Cardiac fibroblast (primary cell): ENCODE results near the gene GLIS1.
A peak's percentile ranks its signal among the peaks of the same experiment; 100 is the strongest.

Experiments used
- DNase-seq, 2 donors: peaks; one replicate each; pipeline versions ENCODE4 v3.0.0 to v3.0.0-alpha.2; 2010; ENCODE audit warnings: low read depth in 2 of 2
- H3K4me3 ChIP-seq, 2 donors: replicated peaks in 1 of 2; 1 replicate in 1 of 2; 2 replicates in 1 of 2; pipeline ENCODE4 v1.5.1; 2011; ENCODE audit warnings: low read depth in 2 of 2, low read length in 2 of 2, mild to moderate bottlenecking in 2 of 2, moderate library complexity in 1 of 2
- CTCF ChIP-seq: IDR thresholded peaks from one replicate; pipeline ENCODE4 v1.5.1; 2011; ENCODE audit warnings: low read depth, mild to moderate bottlenecking, low read length, inconsistent platforms

The GLIS1 gene

DNA sequence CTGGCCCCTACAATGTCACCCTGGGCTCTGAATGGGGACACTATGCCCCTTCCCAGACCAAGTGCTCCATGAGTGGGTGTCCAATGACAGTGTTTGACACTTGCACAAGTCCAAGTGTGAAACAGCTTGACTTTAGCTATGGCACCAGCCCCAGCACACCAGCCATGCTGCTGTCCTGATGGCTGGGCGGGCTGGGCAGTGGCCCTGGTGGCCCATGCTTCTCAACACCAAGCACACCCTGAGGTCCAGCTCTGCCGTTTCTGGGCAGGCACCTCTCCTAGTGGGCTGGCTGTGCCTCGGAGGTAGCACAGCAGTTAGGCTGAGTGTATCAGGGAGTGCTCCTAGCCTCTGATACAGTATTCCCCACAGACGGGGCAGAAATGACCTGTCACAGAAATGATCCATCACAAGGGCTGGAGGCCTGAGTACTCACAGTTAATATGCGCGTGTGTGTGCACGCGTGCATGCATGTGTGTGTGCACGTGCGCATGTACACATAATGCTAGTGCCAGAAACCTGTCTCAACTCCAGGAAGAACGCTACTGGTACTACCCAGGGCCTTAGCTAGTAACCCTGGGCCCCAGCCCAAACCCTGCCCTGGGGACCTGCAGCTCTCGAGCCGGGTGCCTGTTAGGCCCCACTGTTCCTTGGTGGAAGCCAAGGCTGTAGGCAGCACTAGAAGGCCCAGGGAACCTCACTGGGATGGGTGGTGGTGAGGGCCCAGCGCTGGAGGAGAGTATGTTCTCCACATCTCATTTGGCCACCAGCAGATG lies 145.8 kb downstream of the GLIS1 start:
- no peak for DNase-seq
- no peak for TF ChIP-seq CTCF
- no peak overlapping the region for H3K4me3 ChIP-seq

DNA sequence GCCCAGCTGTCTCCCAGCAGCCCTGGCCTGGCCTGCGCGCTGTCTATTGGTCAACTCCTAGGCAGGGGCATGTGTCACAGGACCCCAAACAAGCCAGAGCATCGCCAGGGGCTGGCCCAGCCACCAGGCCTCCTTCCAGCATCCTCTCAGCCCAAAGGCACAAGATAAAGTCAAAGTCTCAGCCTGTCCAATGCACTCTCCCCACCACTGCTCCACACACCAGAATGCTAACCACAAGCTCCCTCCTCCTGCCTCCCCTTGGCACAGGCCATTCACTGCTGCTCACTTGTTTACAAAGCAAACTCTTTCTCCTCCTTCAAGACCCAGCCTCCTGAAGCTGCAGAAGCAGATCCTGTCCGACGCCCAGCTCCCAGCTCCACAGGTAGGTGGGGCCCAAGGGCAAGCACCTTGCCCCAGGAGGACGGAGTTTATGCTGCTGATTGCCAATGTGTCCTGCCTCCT lies 146.4 kb downstream of the GLIS1 start:
- DNase-seq, result peak; percentile 13 to 78
- no peak overlapping the region for H3K4me3 ChIP-seq
- TF ChIP-seq CTCF, result no peak

DNA sequence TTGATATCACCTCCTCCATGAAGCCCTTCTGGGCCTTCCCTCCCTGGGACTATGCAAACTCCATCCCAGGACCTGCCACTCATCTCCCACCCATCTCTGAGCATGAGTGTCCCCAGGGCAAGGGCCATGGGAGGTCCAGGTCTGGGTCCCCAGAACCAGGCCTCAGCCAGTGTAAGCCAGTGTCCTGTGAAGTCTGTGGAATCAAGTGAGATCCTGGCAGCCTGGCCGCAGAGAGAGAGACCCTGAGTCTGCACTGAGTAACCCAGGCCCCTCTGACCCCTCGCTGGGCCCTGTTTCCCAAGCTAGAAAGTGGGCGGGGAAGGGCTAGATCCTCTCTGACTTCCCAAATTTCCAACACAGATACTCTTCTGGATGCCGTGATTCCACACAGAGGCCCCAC lies 147.0 kb downstream of the GLIS1 start:
- no peak for DNase-seq
- no peak for TF ChIP-seq CTCF
- no peak overlapping the region for H3K4me3 ChIP-seq

DNA sequence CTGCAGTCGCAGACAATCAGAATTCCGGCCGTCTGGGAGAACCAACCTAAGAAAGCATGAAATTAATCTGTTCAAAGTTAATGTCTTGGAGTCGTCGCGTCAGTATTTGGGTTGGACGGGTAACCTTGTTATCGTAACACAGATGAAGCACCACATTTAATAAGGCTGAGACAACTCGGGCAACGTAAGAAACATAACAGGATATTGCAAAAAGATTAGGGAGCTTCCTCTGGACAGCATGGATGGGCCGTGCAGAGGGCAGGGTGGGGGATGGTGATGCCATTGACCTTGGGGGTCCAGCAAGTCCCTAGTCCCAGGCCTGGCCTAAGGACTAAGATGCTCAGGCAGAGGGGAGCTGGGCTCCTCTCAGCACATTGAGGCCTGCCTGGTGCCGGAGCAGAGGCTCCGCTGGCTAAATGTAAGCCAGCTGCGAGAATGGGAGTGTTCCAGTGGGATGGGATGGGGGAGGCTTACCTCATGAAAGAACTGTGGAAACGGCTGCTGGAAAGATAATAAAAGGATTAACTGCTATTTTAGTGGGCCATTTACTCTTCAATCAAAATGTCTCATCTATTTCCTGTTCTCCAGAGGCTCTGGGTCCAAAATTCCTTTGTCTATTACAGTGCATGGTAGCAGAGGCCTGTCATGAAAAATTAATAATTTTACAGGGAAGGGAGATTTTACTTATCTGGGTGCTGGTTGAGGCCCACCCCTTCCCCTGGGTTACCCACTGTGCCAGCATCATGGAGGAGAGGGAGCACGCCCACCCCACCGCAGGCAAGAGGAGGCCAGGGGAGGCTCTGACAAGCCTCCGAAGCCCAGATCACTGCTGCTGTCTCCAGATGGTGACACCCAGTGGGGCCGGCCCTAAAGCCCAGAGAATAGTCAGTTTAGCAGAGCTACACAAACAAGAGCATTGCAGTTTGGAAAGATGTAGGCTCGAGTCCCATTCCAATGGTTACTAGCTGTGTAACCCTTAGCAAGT lies 148.1 kb downstream of the GLIS1 start:
- TF ChIP-seq CTCF, result no peak
- DNase-seq, result peak; percentile 40 to 63
- H3K4me3 ChIP-seq, result no peak overlapping the region

DNA sequence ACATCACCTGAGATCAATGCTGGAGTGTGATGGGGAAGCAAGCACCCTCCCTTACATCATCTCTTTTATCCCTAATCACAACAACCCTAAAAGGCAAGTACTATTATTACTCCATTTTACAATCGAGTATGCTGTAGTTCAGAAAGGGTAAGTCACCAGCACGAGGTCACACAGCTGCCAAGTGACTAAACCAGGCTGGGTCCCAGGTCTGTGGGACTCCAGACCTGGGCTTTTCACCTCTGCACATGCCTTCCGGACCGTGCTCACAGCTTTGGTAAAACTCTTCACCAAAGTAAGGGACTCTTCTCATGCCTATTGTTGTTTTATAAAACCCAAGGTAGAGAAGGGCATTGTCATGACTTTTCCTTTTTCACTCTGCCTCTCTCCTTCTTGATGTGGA lies 148.9 kb downstream of the GLIS1 start:
- H3K4me3 ChIP-seq, result no peak overlapping the region
- no peak for TF ChIP-seq CTCF
- no peak for DNase-seq

DNA sequence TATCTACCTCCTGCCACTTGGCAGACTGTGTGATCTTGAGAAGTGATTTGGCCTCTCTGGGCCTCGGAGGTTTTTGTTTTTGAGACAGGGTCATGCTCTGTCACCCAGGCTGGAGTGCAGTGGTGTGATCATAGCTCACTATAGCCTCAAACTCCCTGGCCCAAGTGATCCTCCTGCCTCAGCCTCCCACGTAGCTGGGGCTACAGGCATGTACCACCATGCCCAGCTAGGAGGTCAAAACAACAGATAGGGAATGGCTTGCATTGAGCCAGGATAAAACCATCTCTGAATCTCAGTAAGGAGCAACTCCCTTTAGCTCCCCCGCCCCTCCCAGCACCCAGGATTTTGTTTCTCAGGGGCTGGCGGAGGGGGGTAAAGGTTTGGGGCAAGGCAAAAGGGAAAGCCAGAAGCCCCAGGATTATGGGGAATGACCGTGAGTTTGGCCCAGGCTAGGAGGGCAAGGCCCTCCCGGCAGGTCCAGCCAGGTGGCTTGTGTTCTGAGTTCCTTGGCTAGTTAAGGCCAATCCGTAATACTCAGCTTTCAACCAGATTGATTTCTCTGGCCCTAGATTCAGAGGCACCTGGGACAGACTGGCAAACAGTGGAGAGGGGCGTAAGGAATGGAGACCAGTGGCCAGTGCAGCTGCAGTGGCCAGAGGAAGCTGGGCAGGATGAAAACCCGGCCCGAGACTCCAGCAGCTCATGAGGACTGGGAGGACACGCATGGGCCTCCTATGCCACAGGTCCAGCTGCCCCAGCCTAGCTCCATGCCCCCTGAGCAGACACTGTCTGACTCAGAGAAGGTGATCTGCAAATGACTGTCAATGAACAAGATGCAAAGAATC lies 149.7 kb downstream of the GLIS1 start:
- DNase-seq, result no peak
- H3K4me3 ChIP-seq, result no peak overlapping the region
- no peak for TF ChIP-seq CTCF
